GM18909 (cell line): ENCODE measurements around the gene SHC1.
A peak's percentile ranks its signal among the peaks of the same experiment; 100 is the strongest.

Experiments used
- ATAC-seq: cut with Tn5 transposase; IDR thresholded peaks from one replicate; pipeline ENCODE4 v1.9.1; 2021; ENCODE audit warnings: mild to moderate bottlenecking; ENCODE audit not compliant: unreplicated experiment, poor library complexity

Gene SHC1

GRCh38 chr1:154959426-154959780 lies 11.1 kb downstream of the SHC1 start:
- ATAC-seq: no peak

GRCh38 chr1:154958681-154959425 lies 11.7 kb downstream of the SHC1 start:
- no peak for ATAC-seq

- ATAC-seq: no peak
These were observed 12.5 kb downstream of the SHC1 start for GRCh38 chr1:154958036-154958435.

GRCh38 chr1:154957091-154957657 lies 13.4 kb downstream of the SHC1 start:
- ATAC-seq: no peak

- no peak for ATAC-seq
These were observed 14.0 kb downstream of the SHC1 start for GRCh38 chr1:154956544-154956941.

GRCh38 chr1:154955718-154956543 lies 14.6 kb downstream of the SHC1 start, which contains the start of gene PBXIP1:
Gene PBXIP1, minus strand, starts transcription at chr1:154956099. Its CDS starts 2,378 bp downstream, at chr1:154953721.
- ATAC-seq: peak; percentile 69

- ATAC-seq: peak; percentile 59
These were observed 15.4 kb downstream of the SHC1 start for GRCh38 chr1:154955039-154955717.

GRCh38 chr1:154954541-154954940 lies 16.0 kb downstream of the SHC1 start:
- no peak for ATAC-seq

- ATAC-seq: no peak
These were observed 16.9 kb downstream of the SHC1 start for GRCh38 chr1:154953611-154954038.

- ATAC-seq: no peak
These were observed 17.9 kb downstream of the SHC1 start for GRCh38 chr1:154952664-154953063.

GRCh38 chr1:154951901-154952657 lies 18.5 kb downstream of the SHC1 start:
- no peak for ATAC-seq

- ATAC-seq: no peak
These were observed 22.5 kb downstream of the SHC1 start for GRCh38 chr1:154948079-154948478.

- ATAC-seq: no peak
These were observed 24.3 kb downstream of the SHC1 start for GRCh38 chr1:154945962-154946850.

- ATAC-seq: no peak
These were observed 25.2 kb downstream of the SHC1 start for GRCh38 chr1:154945160-154945961.

GRCh38 chr1:154944401-154945159 lies 26.0 kb downstream of the SHC1 start:
- no peak for ATAC-seq

- no peak for ATAC-seq
These were observed 26.7 kb downstream of the SHC1 start for GRCh38 chr1:154943649-154944400.
